Psoas muscle (tissue), 8 donors: ENCODE results near the gene SARM1. TPM values are rescaled to one million over a fixed set of nuclear protein-coding genes. Genes with fewer than 3 reads are reported as not detected.

Source experiments
- ATAC-seq, 4 donors: fragments of 200-7000 bp; cut with Tn5 transposase; one replicate each; pipeline ENCODE4 v1.9.1; 2020; ENCODE audit warnings: moderate library complexity in 3 of 4, mild to moderate bottlenecking in 2 of 4
- DNase-seq, 2 donors: peaks; one replicate each; pipeline ENCODE4 v3.0.0-alpha.2; 2020
- H3K27ac ChIP-seq: fragments of 200-600 bp; one replicate; pipeline ENCODE4 v1.8.0; 2022
- H3K27me3 ChIP-seq, 3 donors: fragments of 200-600 bp in 1 of 3; one replicate each; pipeline versions ENCODE4 v1.6.1 to v1.8.0; 2013 to 2022; ENCODE audit warnings: low read length in 2 of 3, mild to moderate bottlenecking in 2 of 3, moderate library complexity in 1 of 3; ENCODE audit not compliant: insufficient read depth in 3 of 3
- H3K36me3 ChIP-seq, 2 donors: fragments of 200-600 bp in 1 of 2; one replicate each; pipeline versions ENCODE4 v1.6.1 to v1.8.0; 2013 to 2022; ENCODE audit warnings: low read depth in 1 of 2, mild to moderate bottlenecking in 1 of 2, moderate library complexity in 1 of 2; ENCODE audit not compliant: insufficient read depth in 1 of 2
- H3K4me1 ChIP-seq: fragments of 200-600 bp; one replicate; pipeline ENCODE4 v1.8.0; 2022
- H3K4me3 ChIP-seq: fragments of 200-600 bp; one replicate; pipeline ENCODE4 v1.8.0; 2022; ENCODE audit warnings: mild to moderate bottlenecking
- H3K9me3 ChIP-seq: fragments of 200-600 bp; one replicate; pipeline ENCODE4 v1.8.0; 2022
- CTCF ChIP-seq: fragments of 200-600 bp; IDR thresholded peaks from one replicate; pipeline ENCODE4 v1.8.0; 2022; ENCODE audit warnings: antibody characterized with exemption
- WGBS, 3 donors: extraction: QIAGEN DNeasy Blood & Tissue Kit; methylation state at CpG; one replicate each; pipeline versions ENCODE4 v1.1.6 to v1.1.7; 2013; 5-methylcytosine and 5-hydroxymethylcytosine counted together
- intact Hi-C, 2 donors: fragments of 100-400 bp; cut with DNase I; formaldehyde crosslinking; loops; one replicate each; pipeline versions ENCODE4 v1.11.0 to v1.14.2; 2022
- polyA plus RNA-seq, 3 donors: library from polyadenylated mRNA; stranded (reverse); fragments of 200-250 nt; gene quantifications; one replicate each; pipeline ENCODE4 v1.2.3, GENCODE V29; 2013
- total RNA-seq, 4 donors: library from RNA; stranded (reverse); fragmentation: NEBNext Ultra II Directional in 2 of 4; extraction: Animal tissue kit (Norgen Biotek cat#: 25700) in 2 of 4; gene quantifications; one replicate each; pipeline versions ENCODE4 v1.2.1 to v1.2.4, GENCODE V29; 2021 to 2023
- donor health status: healthy with polysubstance abuse.
- donor health status: DM: no; HTN: no; CAD: no; lungs with moderate emphysema.
- donor health status: Bipolar disorder and iron deficiency.
- donor health status: healthy.
- donor health status: DM: yes; HTN: yes; CAD: no.
- donor health status: DM: no; HTN: no; CAD: no.
- donor health status: DM: no; HTN: no; CAD: no.
- donor health status: DM: yes; HTN: yes; CAD: no.

Gene SARM1
- total and polyA plus RNA-seq, 7 donors = 0.77 to 2.2 (median 1.8) TPM

DNA sequence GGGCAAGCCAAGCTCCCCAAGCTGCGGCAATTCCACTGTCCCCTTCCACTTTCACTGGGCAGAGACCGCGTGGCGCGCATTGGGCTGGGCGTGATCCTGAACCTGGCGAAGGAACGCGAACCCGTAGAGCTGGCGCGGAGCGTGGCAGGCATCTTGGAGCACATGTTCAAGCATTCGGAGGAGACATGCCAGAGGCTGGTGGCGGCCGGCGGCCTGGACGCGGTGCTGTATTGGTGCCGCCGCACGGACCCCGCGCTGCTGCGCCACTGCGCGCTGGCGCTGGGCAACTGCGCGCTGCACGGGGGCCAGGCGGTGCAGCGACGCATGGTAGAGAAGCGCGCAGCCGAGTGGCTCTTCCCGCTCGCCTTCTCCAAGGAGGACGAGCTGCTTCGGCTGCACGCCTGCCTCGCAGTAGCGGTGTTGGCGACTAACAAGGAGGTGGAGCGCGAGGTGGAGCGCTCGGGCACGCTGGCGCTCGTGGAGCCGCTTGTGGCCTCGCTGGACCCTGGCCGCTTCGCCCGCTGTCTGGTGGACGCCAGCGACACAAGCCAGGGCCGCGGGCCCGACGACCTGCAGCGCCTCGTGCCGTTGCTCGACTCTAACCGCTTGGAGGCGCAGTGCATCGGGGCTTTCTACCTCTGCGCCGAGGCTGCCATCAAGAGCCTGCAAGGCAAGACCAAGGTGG is 9.8 kb downstream of the SARM1 start:
- Histone ChIP-seq H3K9me3 (no peaks in the 10 kb centered on the region), H3K27me3 (peaks cover 0 to 5% (median 0%) of the 10 kb centered on the region in 3 donors), H3K4me1 (no peaks in the 10 kb centered on the region), H3K36me3 (peaks cover 0 to under 1% of the 10 kb centered on the region in 2 donors), H3K4me3 (peak overlapping the region; percentile 22), H3K27ac (no peak overlapping the region)
- 25 to 34% (median 33%) methylated on average over 64 to 72 of the region's 72 CpGs for WGBS, 3 donors
- intact Hi-C loops = no loop called here
- DNase-seq (peak in 1 of 2 donors; percentile 37), ATAC-seq (peak in 1 of 4 donors; percentile 45)
- no peak for TF ChIP-seq CTCF

GRCh38 chr17:28384281-28385036 is 13.0 kb downstream of the SARM1 start:
- DNase-seq (peak in 1 of 2 donors; percentile 61), ATAC-seq (peak in 3 of 4 donors; percentile 23 to 63 (median 42))
- WGBS, 3 donors = 32 to 41% (median 38%) methylated on average over 47 to 56 of the region's 56 CpGs
- no peaks in the 10 kb centered on the region for H3K4me1 ChIP-seq
- H3K9me3 ChIP-seq = no peaks in the 10 kb centered on the region
- H3K4me3 ChIP-seq = peak overlapping the region; percentile 54
- H3K27me3 ChIP-seq = peaks cover 0 to 5% (median 0%) of the 10 kb centered on the region in 3 donors
- no peak overlapping the region for H3K27ac ChIP-seq
- H3K36me3 ChIP-seq = peaks cover 3 to 20% of the 10 kb centered on the region in 2 donors
- intact Hi-C loops = no loop called here
- no peak for TF ChIP-seq CTCF

- Histone ChIP-seq H3K27ac (no peak overlapping the region), H3K4me1 (no peaks in the 10 kb centered on the region), H3K36me3 (peaks cover 3 to 26% of the 10 kb centered on the region in 2 donors), H3K4me3 (peak overlapping the region; percentile 54), H3K9me3 (no peaks in the 10 kb centered on the region), H3K27me3 (peaks cover 0 to 5% (median 0%) of the 10 kb centered on the region in 3 donors)
- TF ChIP-seq CTCF = no peak
- intact Hi-C loops = no loop called here
- ATAC-seq (no peak), DNase-seq (peak in 1 of 2 donors; percentile 36)
- WGBS, 3 donors = 41 to 54% (median 52%) methylated on average over 28 to 29 of the region's 29 CpGs
These were observed 13.5 kb downstream of the SARM1 start for GRCh38 chr17:28385037-28385400.

- Histone ChIP-seq H3K9me3 (no peaks in the 10 kb centered on the region), H3K27ac (no peak overlapping the region), H3K27me3 (peaks cover 0 to 5% (median 0%) of the 10 kb centered on the region in 3 donors), H3K4me3 (no peak overlapping the region), H3K36me3 (peaks cover 3 to 28% of the 10 kb centered on the region in 2 donors), H3K4me1 (no peaks in the 10 kb centered on the region)
- no peak for TF ChIP-seq CTCF
- no peak for ATAC-seq
- 80 to 87% (median 85%) methylated on average over 8 of the region's 8 CpGs for WGBS, 3 donors
- intact Hi-C loops = no loop called here
- DNase-seq = peak in 1 of 2 donors; percentile 43
These were observed 13.9 kb downstream of the SARM1 start for GRCh38 chr17:28385406-28385805.
